HL-60 (cell line): ENCODE data around the gene RIMBP3C.
"Not testable (repeated sequence)": the region's sequence is repeated elsewhere in the genome, so short reads cannot be mapped to it uniquely, and the experiment has no call there.

ENCODE experiments used
- GABPA ChIP-seq: IDR thresholded peaks from 2 replicates; pipeline ENCODE4 v1.6.1; 2012; ENCODE audit warnings: low read depth
- POLR2AphosphoS5 ChIP-seq: IDR thresholded peaks from 2 replicates; pipeline ENCODE4 v1.6.1; 2012; ENCODE audit warnings: low read depth
- TF ChIP-seq, protein P1 (sequence below): IDR thresholded peaks from one replicate; pipeline ENCODE4 v1.5.1; 2011; ENCODE audit warnings: low read length, control low read depth, inconsistent platforms; ENCODE audit not compliant: insufficient read depth
- TF ChIP-seq, protein P2 (sequence below): IDR thresholded peaks from 2 replicates; pipeline ENCODE4 v1.6.1; 2012; ENCODE audit warnings: low read depth; ENCODE audit not compliant: insufficient replicate concordance

DNA sequence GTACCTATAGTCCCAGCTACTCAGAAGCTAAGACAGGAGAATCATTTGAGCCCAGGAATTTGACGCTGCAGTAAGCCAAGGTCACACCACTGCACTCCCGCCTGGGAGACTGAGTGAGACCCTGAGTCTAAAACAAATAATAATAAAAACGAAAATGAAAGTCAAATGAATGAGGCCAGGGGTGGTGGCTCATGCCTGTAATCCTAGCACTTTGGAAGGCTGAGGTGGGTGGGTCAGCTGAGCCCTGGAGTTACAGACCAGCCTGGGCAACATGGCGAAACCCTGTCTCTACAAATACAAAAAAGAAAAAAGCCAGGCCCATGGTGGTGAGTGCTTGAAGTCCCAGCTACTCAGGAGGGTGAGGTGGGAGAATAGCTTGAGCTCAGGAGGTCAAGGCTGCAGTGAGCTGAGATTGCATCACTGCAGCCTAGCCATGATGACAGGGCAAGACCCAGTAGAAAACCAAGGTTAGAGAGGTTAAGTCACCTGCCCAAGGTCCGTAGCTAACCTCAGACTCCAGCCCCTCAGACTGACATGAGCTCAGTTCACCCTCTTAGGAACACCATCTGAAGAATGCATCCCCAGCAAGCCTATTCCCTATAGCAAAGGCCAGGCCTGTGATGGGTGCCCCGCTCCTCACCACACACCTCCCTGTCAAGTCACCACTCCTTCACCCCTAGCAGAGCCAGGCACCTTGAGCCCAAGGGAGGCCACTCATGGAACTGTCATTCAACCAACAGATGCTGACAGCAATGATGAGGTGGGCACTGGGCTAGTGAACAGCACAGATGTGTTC is 24.4 kb downstream of the RIMBP3C start:
- TF ChIP-seq, protein P1, sequence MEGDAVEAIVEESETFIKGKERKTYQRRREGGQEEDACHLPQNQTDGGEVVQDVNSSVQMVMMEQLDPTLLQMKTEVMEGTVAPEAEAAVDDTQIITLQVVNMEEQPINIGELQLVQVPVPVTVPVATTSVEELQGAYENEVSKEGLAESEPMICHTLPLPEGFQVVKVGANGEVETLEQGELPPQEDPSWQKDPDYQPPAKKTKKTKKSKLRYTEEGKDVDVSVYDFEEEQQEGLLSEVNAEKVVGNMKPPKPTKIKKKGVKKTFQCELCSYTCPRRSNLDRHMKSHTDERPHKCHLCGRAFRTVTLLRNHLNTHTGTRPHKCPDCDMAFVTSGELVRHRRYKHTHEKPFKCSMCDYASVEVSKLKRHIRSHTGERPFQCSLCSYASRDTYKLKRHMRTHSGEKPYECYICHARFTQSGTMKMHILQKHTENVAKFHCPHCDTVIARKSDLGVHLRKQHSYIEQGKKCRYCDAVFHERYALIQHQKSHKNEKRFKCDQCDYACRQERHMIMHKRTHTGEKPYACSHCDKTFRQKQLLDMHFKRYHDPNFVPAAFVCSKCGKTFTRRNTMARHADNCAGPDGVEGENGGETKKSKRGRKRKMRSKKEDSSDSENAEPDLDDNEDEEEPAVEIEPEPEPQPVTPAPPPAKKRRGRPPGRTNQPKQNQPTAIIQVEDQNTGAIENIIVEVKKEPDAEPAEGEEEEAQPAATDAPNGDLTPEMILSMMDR, result not testable (repeated sequence)
- not testable (repeated sequence) for TF ChIP-seq POLR2AphosphoS5, GABPA
- TF ChIP-seq, protein P2, sequence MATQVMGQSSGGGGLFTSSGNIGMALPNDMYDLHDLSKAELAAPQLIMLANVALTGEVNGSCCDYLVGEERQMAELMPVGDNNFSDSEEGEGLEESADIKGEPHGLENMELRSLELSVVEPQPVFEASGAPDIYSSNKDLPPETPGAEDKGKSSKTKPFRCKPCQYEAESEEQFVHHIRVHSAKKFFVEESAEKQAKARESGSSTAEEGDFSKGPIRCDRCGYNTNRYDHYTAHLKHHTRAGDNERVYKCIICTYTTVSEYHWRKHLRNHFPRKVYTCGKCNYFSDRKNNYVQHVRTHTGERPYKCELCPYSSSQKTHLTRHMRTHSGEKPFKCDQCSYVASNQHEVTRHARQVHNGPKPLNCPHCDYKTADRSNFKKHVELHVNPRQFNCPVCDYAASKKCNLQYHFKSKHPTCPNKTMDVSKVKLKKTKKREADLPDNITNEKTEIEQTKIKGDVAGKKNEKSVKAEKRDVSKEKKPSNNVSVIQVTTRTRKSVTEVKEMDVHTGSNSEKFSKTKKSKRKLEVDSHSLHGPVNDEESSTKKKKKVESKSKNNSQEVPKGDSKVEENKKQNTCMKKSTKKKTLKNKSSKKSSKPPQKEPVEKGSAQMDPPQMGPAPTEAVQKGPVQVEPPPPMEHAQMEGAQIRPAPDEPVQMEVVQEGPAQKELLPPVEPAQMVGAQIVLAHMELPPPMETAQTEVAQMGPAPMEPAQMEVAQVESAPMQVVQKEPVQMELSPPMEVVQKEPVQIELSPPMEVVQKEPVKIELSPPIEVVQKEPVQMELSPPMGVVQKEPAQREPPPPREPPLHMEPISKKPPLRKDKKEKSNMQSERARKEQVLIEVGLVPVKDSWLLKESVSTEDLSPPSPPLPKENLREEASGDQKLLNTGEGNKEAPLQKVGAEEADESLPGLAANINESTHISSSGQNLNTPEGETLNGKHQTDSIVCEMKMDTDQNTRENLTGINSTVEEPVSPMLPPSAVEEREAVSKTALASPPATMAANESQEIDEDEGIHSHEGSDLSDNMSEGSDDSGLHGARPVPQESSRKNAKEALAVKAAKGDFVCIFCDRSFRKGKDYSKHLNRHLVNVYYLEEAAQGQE, result not testable (repeated sequence)
